Activated naive CD4-positive, alpha-beta T cell treated with Interleukin-2 at 50 U/mL for 16 hours (primary cell): ENCODE data around the gene ILF3.

Source experiments
- DNase-seq: peaks from one replicate; pipeline ENCODE4 v3.0.0-alpha.2; 2020

The ILF3 gene

DNA sequence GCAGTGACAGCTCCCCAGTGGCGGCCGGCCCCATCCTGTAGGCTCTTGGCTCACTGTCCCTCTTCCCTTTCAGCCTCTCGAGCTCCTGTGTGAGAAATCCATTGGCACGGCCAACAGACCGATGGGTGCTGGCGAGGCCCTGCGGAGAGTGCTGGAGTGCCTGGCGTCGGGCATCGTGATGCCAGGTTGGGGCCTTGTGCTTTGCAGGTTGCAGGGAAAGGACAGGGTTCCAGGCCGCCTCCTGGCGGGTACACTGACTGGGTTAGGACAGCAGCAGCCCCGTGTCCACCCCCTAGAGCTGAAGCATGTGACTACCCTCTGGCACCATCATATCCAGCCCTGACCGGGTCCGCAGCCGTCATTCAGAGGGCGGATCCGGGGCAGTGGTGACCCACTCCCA lies 25.6 kb downstream of the ILF3 start:
- no peak for DNase-seq

DNA sequence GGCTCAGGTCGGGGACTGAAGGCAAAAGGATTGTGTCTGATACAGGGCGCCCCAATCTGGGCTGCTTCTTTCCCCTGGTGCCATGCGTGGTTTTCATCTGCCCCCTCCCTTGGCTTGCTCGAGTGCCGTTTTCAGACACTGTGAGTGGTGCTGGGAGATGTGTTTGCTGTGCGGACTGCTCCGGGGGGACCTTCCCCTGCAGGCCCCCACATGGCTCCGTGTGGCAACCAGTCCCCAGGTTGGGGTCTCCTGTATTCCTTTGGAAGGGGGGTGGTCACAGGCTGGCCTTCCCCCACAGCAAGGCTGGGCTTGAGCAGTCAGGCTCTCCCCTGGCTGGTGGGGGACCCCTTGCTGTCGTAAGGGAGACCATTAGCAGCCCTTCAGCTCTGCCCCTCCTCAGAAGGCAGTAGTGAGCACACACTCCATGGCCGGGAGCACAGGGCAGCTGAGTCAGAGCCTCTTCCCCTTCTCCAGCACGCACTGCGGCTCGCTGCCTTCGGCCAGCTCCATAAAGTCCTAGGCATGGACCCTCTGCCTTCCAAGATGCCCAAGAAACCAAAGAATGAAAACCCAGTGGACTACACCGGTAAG lies 26.5 kb downstream of the ILF3 start:
- DNase-seq, result no peak

DNA sequence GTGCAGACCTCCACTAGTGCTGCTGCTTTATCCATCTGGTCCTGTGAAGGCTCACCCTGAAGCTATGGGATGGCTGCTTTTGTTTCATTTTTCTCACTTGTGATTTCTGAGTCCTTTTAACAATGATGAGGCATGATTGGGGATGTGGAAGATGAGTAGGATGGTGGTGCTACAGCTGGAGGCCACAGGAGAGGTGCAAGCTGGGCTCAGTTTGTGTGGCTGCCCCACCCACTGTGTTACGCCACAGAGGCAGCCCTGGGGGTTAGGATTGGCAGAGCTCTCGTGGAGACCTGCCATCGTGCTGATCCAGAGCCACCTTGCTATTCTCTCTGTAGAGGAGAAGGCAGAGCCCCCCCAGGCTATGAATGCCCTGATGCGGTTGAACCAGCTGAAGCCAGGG lies 27.5 kb downstream of the ILF3 start:
- no peak for DNase-seq

DNA sequence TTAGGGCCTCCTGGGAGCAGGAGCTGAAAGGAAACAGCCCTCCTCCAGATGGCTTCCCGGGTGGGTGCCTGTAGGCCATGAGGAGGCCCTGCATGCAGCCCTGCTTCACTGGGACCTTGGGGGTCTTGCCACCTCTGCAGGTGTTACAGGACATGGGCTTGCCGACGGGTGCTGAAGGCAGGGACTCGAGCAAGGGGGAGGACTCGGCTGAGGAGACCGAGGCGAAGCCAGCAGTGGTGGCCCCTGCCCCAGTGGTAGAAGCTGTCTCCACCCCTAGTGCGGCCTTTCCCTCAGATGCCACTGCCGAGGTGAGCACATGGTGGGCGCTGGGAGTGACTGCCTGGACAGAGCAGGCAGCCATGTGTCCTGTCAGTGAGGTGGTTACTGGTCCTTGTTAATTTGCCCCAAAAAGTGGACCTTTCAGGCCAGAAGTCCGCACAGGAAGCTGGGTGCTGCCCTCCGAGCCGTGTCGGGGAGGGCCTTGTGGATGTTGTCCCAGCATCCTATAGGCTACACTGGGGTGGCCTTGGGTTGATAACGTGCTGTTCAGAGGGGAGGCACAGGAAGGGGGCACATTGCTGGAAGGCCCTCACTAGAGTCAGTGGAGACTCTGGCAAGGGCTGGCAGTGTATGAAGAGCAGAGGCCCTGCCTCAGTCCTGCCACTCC lies 28.4 kb downstream of the ILF3 start:
- DNase-seq, result no peak

DNA sequence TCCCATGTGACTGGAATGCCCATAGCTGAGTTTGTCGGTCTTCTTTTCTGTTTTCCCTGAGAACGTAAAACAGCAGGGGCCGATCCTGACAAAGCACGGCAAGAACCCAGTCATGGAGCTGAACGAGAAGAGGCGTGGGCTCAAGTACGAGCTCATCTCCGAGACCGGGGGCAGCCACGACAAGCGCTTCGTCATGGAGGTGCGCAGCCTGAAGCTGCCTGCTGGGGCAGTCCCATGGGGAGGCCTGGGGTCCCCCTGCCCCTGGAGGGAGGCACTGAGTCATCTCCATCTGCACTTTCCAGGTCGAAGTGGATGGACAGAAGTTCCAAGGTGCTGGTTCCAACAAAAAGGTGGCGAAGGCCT lies 28.9 kb downstream of the ILF3 start:
- DNase-seq, result no peak

DNA sequence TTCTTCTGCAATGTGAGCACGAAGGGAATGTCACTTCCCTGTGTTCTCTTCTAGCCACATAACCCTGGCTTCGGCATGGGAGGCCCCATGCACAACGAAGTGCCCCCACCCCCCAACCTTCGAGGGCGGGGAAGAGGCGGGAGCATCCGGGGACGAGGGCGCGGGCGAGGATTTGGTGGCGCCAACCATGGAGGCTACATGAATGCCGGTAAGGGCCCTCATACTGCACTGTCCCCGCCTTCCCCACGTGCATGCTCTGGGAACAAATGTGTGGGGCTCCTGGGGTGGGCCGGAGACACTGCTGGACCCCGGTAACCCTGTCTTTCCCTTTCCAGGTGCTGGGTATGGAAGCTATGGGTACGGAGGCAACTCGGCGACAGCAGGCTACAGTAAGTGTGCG lies 29.4 kb downstream of the ILF3 start:
- no peak for DNase-seq

DNA sequence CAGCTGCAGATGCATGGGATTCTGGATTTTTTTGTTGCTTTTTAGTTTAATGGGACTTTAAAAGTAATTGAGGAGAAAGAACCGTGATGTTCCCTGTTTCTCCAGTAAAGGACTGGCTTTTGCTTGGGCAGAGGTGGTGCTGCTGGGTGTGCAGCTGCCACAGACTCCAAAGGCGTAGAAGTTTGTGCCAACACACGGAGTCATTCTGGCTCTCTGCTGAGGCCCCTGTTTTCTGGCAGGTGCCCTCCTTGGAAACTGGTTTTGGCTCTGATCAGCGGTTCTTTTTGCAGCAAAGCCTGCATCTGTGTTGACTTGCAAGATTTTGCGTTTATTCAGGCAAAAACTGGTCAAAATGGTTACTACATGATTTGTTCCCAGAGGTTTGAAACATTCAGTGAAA lies 31.1 kb downstream of the ILF3 start:
- no peak for DNase-seq

DNA sequence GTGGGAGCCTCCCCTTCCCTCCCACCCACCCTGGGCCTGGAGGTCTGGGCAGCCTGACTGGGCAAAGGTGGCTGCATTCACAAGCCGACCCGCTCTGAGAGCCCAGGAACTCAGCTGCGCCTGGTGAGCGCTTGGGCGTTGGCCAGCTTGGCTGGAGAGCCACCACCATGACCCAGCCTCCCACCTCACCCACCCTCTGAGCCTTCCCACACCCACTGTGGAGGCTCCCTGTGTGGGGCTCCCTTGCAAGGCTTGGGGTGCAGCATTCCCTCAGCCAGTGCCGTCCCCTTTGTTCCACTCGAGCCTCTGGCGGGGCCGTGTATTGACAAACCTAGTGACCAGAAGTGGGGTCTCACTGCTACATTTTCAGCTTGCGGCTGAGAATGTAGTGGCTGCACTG lies 32.0 kb downstream of the ILF3 start:
- no peak for DNase-seq

DNA sequence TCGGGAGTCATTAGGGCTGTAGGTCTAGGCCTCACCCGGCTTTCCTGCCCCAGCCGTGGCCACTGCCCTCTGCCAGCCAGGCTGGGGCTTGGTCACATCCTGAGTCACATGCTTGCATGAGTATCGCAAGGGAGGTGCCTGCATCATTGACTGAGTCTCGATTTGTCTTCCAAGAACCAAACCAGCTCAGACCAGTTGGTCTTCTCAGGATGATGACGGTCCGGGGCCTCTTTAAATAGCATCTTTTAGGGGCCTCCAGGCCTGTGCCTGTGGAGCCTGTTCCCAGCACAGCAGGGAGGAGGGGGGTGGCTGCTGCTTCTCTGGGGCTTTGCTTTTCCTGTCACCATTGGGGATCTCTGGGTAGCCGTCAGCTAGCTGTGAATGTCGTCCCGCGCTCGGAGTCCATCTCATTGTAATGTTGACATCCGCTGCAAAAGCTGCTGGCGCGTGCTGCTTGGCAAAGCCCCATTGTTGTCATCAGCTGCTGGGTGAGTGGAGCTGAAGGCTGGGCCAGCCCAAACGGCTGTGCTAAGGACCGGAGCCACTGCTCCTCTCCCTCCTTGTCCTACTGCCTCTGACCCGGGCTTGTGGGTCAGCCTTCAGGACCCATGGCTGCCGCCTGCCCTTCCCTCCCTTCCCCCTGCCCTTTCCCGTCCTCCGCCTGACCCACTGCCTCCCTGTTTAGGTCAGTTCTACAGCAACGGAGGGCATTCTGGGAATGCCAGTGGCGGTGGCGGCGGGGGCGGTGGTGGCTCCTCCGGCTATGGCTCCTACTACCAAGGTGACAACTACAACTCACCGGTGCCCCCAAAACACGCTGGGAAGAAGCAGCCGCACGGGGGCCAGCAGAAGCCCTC lies 32.7 kb downstream of the ILF3 start:
- no peak for DNase-seq

DNA sequence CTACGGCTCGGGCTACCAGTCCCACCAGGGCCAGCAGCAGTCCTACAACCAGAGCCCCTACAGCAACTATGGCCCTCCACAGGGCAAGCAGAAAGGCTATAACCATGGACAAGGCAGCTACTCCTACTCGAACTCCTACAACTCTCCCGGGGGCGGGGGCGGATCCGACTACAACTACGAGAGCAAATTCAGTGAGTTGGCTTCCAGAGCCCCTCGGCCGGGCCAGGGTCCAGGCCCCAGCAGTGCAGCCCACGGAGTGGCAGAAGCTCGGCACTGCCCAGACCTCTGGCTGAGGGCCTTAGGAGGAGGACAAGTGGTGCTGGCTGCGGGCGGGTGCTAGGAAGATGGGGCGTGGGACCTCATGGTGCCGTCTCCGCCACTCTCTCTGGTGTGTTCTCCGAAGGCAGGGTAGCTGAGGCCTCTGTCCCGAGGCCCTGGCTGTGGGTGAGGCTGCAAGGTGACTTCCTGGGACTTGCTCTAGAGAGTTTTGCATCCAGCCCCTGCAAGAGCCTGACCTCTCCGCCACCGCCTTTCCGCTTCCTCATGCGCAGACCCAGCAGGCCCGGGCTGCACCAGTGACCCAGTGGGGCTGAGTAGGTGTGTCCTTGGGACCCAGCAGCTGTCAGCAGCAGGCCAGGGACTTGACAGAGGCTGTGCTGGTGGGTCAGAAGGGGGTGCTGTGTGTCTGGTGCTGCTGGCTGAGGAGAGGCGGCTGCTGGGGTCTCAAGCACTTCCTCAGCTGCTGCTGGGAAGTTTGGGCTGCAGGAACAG lies 33.6 kb downstream of the ILF3 start:
- DNase-seq, result no peak

DNA sequence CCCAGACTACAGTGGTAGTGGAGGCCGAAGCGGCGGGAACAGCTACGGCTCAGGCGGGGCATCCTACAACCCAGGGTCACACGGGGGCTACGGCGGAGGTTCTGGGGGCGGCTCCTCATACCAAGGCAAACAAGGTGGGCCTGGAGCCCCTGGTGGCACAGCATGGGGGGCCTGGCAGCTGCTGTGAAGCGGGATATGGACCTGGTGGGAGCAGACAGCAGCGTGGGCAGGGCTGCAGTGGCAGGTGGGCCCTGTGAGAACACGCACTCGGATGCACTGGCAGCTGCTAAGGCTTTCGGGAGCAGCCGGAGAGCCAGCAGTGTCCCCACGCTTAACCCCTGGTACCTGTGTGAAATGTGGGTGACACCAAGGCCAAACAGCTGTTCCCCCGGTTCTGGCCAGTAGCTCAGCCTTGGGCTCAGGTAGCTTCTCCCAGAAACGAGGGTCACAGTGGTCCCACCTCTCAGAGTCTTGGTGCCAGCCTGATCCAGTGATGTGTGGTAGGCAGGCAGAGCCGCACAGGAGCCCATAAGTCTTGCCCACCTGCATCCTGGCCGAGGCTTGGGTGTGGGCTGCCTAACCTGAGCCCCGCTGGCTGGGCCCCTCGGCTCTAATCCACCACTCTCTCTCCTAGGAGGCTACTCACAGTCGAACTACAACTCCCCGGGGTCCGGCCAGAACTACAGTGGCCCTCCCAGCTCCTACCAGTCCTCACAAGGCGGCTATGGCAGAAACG lies 34.6 kb downstream of the ILF3 start:
- no peak for DNase-seq

DNA sequence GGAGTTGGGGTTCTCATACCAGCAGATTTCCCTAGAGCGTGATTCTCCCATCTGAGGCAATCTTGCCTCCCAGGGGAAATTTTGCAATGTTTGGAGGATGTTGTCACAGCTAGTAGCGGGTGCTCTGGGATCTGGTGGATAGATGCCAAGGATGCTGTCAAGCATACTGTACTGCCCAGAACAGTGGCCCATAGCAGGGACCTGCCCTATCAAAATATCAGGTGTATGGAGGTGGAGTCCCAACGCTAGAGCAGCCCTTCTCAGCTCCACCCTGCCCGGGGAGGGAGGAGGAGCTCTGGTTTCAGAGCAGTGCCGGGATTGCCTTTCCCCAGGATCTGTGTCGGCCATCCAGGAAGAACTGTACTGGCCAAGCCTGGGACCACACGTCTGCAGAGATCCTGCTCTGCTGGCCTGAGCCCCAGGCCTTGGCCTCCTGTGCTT lies 36.2 kb downstream of the ILF3 start:
- no peak for DNase-seq

DNA sequence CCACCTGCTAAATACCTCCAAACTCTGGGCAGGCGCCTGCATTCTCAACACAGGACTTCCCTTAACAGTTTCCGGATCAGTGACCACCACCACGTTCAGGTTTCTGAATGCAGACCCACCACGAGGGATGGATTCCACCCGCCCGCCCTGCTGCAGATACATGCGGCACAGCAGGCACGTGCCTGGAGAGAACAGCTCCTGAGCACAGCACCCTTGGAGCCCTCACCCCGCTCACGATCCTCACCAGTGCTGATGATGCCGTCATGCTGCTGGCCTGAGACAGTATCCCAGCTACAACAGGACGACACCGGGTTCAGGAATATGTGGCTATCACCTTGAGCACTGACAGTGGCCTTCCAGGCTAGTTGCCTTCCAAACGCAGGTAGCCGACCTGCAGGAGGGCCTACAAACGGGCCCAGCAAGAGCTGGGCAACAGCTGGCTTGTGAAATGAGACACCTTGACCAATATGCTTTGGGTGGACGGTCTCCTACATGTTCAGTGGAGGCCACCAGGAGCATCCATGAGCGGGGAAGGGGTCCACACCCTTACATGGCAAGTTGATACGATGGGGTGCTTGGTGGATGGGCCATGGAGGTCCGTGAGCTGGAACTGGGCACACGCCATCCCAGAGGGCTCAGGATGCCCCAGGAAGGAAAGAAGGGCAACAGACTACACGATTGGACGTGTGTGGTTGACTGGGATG lies 37.2 kb downstream of the ILF3 start:
- no peak for DNase-seq

DNA sequence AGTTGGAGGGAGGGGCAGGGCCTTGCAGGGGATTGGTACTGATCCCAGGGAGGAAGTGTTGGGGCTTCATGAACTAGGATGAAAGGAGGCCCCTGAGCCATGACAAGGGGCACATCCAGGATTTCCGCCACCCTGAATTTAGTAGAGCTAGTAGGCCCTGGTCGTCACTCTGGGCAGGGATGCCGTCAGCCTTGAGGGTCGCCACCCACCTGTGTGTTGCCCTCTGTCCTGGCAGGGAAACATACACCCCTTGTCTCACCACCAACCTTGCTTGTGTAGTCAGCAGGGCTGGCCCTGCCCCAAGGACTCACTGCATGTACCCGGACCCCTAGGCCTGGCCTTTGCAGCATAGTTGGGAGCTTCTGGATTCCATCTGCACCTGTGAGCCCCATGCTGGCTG lies 37.7 kb downstream of the ILF3 start:
- no peak for DNase-seq

DNA sequence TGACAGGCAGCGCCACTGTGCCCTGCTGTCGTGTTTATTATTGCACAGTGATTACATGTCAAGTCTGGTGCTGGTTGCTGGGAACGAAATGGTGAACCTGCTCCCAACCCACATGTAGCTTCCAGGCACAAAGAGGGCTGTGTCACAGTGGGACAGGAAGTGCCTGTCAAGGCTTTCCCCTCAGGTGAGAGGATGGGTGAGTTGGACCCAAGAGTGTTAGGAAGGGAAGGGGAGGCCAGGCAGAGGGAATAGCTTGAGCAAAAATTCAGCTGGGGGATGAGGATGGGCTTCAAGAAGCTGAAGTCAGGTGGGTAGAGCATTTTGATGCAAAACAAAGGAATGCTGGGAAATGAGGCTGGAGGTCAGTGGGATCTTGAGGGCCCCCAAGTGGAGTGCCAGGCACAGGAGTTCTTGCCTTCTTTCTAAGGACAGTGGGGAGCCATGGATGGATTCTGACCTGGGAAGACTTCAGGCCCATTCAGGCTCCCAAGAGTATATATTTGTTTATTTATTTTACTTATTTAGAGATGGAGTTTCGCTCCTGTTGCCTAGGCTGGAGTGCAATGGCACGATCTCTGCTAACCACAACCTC lies 38.6 kb downstream of the ILF3 start:
- DNase-seq, result no peak

DNA sequence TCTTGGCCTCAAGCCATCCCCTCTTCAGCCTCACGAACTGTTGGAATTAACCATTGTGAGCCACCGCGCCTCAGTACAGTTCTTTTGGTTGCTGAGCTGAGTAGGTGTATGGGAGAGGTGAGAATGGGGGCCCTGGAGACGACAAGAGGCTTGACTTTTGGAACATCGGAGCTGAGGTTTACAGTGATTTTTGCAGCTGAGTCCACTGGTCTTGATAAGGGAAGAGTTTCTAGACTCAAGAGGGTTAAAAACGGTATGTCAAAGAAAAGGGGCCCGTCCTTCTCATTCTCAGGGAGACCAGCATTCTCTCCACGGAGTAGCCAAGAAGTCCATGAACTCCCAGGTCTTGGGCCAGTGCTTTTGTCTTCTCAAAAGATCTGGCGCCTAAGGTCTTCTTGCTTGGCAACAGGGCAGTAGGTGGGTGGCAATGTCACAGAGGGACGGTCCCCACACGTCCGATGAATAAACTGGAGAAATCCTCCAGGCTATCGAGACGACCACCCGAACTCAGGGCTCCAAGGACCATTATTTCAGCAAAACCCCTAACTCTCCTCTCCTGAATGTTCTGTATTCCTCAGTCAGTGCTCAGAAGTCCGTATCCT lies 40.7 kb downstream of the ILF3 start:
- no peak for DNase-seq

DNA sequence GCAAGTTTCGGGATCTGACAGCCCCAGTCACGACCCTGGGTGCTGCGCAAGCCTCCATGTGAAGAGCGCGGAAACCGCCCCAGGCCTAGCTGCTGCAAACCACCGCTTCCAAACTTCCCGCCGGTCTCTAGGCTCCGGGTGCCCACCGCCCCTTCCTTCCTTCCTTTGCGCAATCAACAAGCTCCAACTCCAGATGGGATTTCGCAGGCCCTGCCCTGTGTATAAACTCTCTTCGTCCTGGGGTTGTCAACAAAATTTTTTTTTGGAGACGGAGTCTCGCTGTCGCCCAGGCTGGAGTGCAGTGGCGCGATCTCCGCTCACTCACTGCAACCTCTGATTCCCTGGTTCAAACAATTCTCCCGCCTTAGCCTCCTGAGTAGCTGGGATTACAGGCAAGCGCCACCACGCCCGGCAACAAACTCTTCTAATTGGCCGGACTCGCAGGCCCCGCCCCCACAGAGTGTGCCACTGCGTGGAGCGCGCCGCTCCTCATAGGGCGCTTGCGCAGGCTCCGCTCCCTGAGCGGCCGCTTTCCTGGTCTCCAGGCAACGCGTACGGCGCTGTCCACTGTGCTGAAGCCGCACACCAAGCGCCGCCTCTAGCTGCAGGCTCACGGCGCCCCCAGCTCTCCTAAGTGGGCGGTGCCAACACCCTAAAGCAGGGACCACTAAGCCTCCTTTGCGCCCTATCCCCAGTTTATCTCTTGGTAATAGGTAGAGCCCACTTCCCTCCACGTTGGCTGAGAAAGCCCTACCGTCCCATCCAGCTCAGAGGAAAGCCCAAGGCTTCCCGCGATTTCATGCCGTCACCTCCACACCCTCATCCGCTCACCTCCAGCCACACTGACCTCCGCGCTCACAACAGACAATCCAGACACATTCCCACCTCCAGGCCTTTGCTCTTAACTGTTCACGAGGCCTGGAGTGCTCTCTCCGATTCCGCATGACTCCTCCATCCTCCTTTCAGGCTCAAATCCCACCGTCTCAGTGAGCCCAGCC lies 41.6 kb downstream of the ILF3 start:
- DNase-seq, result peak; percentile 88

DNA sequence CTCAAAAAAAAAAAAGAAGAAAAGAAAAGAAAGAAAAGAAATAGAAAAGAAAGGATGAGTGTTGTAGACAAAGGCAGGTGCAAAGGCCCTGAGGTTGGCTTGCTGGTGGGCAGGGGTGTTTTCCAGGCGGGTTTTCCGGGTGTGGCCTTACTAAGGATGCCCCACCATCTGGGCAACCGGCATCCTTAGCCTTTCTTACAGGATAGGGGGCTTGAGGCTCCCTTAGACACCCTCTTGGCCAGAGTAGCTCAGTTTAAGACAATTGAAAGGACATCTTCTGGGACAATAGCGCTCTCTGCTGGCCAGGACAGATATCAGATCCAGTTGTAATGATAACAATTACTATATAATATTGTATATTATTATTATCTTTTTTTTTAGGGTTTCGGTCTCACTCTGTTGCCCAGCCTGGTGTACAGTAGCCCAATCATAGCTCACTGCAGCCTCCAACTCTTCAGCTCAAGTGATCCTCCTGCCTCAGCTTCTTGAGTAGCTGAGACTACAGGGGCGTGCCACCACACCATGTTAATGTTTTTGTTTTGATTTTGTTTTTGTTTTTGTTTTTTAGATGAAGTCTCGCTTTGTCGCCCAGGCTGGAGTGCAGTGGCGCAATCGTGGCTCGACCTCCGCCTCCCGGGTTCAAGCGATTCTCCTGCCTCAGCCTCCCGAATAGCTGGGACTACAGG lies 45.6 kb downstream of the ILF3 start:
- peak; percentile 73 for DNase-seq

DNA sequence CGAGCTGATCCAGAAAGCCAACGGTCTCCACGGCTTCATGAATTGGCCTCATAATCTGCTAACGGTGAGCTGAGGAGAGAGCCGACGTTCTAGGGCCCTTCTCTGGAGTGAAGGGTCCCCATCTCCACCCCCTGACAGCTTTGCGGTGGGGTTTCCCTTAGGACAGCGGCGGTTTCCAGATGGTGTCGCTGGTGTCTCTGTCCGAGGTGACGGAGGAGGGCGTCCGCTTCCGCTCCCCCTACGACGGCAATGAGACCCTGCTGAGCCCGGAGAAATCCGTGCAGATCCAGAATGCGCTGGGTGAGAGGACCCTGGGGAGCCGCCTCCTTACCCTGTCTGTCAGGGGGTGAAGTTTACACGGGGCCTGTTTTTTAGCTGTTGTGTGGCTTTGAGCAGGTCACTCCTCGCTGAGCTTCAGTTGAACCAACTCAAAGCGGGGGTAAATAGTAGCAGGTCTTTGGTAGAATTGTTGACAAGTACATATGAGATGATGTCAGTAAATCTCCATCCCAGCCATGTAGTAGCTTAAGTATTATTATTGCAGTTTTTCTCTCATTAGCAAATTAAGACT lies 47.9 kb downstream of the ILF3 start:
- DNase-seq, result peak; percentile 12
